Measurements from ENCODE around the gene TIMM22.

DNA sequence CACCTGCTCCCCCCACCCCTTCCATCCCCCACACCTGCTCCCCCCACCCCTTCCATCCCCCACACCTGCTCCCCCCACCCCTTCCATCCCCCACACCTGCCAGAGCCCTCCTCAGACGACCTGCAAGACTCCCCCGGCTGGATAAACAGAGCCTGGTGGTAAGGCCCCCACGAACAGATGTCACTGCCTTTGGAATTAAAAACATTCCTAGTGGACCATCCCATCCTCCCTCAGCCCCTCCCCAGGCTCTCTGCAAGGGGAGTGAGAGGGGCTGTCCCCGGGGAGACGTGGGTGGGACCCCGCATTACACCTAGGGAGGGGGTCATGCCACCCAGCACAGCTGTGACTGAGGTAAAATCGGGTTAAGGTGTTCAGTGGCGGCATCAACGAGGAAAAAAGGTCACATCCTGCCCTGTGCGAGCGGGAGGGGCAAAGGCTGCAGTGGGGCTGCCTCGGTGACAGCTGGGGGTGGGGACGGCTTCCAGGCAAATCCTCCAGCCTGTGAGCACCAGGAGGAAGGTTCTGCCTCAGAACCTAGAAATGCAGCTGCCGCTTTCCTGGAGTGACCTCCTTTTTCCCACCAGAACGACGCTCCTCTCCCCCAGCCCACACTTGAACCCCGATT lies 38.7 kb downstream of the TIMM22 start:
- TF ChIP-seq RFX5 (IDR thresholded peaks at IDR 0.05) = no peak
- no peak for TF ChIP-seq JUNB (IDR thresholded peaks at IDR 0.05)
- TF ChIP-seq HOXA7 (CRISPR knock-in tag; IDR thresholded peaks at IDR 0.05) = no peak
- TF ChIP-seq, protein P1, sequence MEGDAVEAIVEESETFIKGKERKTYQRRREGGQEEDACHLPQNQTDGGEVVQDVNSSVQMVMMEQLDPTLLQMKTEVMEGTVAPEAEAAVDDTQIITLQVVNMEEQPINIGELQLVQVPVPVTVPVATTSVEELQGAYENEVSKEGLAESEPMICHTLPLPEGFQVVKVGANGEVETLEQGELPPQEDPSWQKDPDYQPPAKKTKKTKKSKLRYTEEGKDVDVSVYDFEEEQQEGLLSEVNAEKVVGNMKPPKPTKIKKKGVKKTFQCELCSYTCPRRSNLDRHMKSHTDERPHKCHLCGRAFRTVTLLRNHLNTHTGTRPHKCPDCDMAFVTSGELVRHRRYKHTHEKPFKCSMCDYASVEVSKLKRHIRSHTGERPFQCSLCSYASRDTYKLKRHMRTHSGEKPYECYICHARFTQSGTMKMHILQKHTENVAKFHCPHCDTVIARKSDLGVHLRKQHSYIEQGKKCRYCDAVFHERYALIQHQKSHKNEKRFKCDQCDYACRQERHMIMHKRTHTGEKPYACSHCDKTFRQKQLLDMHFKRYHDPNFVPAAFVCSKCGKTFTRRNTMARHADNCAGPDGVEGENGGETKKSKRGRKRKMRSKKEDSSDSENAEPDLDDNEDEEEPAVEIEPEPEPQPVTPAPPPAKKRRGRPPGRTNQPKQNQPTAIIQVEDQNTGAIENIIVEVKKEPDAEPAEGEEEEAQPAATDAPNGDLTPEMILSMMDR (IDR thresholded peaks at IDR 0.05) = no peak
- no peak for TF ChIP-seq EP300 (IDR thresholded peaks at IDR 0.05)
- no peak for TF ChIP-seq CBX8 (IDR thresholded peaks at IDR 0.05)
- no peak for TF ChIP-seq ZFP36 (IDR thresholded peaks at IDR 0.05; ENCODE audit: borderline replicate concordance, partially characterized antibody)
- TF ChIP-seq CHD2 (IDR thresholded peaks at IDR 0.05; ENCODE audit: low read length, partially characterized antibody) = no peak
- TF ChIP-seq, protein P2, sequence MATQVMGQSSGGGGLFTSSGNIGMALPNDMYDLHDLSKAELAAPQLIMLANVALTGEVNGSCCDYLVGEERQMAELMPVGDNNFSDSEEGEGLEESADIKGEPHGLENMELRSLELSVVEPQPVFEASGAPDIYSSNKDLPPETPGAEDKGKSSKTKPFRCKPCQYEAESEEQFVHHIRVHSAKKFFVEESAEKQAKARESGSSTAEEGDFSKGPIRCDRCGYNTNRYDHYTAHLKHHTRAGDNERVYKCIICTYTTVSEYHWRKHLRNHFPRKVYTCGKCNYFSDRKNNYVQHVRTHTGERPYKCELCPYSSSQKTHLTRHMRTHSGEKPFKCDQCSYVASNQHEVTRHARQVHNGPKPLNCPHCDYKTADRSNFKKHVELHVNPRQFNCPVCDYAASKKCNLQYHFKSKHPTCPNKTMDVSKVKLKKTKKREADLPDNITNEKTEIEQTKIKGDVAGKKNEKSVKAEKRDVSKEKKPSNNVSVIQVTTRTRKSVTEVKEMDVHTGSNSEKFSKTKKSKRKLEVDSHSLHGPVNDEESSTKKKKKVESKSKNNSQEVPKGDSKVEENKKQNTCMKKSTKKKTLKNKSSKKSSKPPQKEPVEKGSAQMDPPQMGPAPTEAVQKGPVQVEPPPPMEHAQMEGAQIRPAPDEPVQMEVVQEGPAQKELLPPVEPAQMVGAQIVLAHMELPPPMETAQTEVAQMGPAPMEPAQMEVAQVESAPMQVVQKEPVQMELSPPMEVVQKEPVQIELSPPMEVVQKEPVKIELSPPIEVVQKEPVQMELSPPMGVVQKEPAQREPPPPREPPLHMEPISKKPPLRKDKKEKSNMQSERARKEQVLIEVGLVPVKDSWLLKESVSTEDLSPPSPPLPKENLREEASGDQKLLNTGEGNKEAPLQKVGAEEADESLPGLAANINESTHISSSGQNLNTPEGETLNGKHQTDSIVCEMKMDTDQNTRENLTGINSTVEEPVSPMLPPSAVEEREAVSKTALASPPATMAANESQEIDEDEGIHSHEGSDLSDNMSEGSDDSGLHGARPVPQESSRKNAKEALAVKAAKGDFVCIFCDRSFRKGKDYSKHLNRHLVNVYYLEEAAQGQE (IDR thresholded peaks at IDR 0.05) = no peak
- TF ChIP-seq, protein P3, sequence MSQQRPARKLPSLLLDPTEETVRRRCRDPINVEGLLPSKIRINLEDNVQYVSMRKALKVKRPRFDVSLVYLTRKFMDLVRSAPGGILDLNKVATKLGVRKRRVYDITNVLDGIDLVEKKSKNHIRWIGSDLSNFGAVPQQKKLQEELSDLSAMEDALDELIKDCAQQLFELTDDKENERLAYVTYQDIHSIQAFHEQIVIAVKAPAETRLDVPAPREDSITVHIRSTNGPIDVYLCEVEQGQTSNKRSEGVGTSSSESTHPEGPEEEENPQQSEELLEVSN (IDR thresholded peaks at IDR 0.05; ENCODE audit: borderline replicate concordance, low read depth) = no peak
- TF ChIP-seq, protein P4, sequence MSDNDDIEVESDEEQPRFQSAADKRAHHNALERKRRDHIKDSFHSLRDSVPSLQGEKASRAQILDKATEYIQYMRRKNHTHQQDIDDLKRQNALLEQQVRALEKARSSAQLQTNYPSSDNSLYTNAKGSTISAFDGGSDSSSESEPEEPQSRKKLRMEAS (IDR thresholded peaks at IDR 0.05) = no peak
